ENCODE results near the gene BST1. TPM values are rescaled to one million over a fixed set of nuclear protein-coding genes. Genes with fewer than 3 reads are reported as not detected.

The BST1 gene
- total RNA-seq, 2 experiments from 2014 or later, result 0.60 to 0.71 TPM

DNA sequence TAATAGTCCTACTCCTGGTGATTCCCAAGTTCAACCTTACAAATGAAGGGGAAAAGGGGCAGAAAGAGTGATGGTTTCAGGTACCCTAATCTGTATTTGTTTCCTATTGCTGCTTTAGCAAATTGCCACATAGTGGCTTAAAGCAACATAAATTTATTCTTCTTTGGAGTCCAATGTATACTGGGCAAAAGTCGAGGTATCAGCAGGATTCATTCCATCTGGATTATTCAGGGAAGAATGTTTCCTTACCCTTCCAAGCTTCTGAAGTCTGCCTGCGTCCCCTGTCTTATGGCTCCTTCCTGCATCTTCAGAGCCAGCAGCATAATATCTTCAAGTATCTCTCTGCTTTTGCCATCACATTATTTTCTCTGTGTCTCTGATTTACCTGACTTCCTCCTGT lies 10.3 kb upstream of the BST1 start:
- H3K36me3 Mint-ChIP-seq (ENCODE audit: low read depth), result peaks cover 3% of the 10 kb centered on the region
- peaks cover 5% of the 10 kb centered on the region for H3K27me3 Mint-ChIP-seq (ENCODE audit: low read depth)
- H3K4me1 Mint-ChIP-seq (ENCODE audit: low read depth), result peaks cover 6% of the 10 kb centered on the region
- H3K9me3 Mint-ChIP-seq (ENCODE audit: insufficient read depth), result no peaks in the 10 kb centered on the region
- H3K4me3 Mint-ChIP-seq, result no peak overlapping the region
- ATAC-seq (no peak), DNase-seq (no peak)
- CTCF ChIA-PET, result interaction anchor here (1.7 kb wide), 1 partner anchor 11 kb away, joined by 7 read pairs; the partner anchor contains the start of gene FAM200B
- H3K27ac Mint-ChIP-seq, result no peak overlapping the region
- POLR2A ChIA-PET, result no interaction called here

- ChIA-PET CTCF (interaction anchor here (1.7 kb wide), 1 partner anchor 10 kb away, joined by 4 read pairs; no protein-coding TSS in a partner anchor), POLR2A (no interaction called here)
- H3K27me3 Mint-ChIP-seq (ENCODE audit: low read depth), result peaks cover 13% of the 10 kb centered on the region
- peaks cover 6% of the 10 kb centered on the region for H3K4me1 Mint-ChIP-seq (ENCODE audit: low read depth)
- no peak overlapping the region for H3K27ac Mint-ChIP-seq
- H3K9me3 Mint-ChIP-seq (ENCODE audit: insufficient read depth), result no peaks in the 10 kb centered on the region
- H3K4me3 Mint-ChIP-seq, result no peak overlapping the region
- DNase-seq (no peak), ATAC-seq (no peak)
- no peaks in the 10 kb centered on the region for H3K36me3 Mint-ChIP-seq (ENCODE audit: low read depth)
These were observed 8.4 kb upstream of the BST1 start for GRCh38 chr4:15694431-15694830.

DNA sequence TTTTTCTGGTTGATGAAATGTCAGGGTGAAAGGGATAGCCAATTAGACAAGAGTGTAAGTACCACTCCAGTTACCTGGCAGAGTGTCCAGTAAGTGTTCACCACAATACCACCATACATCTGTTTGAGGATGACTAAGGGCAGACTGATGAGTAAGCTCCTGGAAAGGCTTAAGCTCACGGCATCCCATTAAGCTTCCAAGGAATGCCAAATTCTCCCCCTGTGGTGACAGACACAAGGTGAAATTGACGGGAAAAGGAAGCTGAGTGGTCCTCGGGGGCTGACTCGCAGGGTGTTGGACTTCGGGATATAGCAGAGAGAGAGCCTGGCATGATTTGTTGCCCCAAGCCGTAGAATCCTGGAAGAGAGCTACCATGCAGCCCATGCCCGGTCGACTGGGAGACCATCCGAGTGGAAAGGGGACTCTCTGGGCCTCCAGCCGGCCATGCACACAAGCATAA lies 7.6 kb upstream of the BST1 start:
- ATAC-seq (no peak), DNase-seq (no peak)
- CTCF ChIA-PET, result no interaction called here
- Mint-ChIP-seq H3K4me1 (ENCODE audit: low read depth) (peaks cover 6% of the 10 kb centered on the region), H3K9me3 (ENCODE audit: insufficient read depth) (no peaks in the 10 kb centered on the region), H3K27me3 (ENCODE audit: low read depth) (peaks cover 20% of the 10 kb centered on the region), H3K4me3 (no peak overlapping the region), H3K27ac (no peak overlapping the region), H3K36me3 (ENCODE audit: low read depth) (no peaks in the 10 kb centered on the region)
- POLR2A ChIA-PET, result no interaction called here

- DNase-seq, result no peak
- H3K27me3 Mint-ChIP-seq (ENCODE audit: low read depth), result peaks cover 20% of the 10 kb centered on the region
- H3K4me3 Mint-ChIP-seq, result no peak overlapping the region
- H3K27ac Mint-ChIP-seq, result no peak overlapping the region
- no peaks in the 10 kb centered on the region for H3K36me3 Mint-ChIP-seq (ENCODE audit: low read depth)
- H3K9me3 Mint-ChIP-seq (ENCODE audit: insufficient read depth), result no peaks in the 10 kb centered on the region
- ChIA-PET CTCF (no interaction called here), POLR2A (no interaction called here)
- ATAC-seq, result no peak
- peaks cover 6% of the 10 kb centered on the region for H3K4me1 Mint-ChIP-seq (ENCODE audit: low read depth)
These were observed 7.1 kb upstream of the BST1 start for GRCh38 chr4:15695729-15696128.

DNA sequence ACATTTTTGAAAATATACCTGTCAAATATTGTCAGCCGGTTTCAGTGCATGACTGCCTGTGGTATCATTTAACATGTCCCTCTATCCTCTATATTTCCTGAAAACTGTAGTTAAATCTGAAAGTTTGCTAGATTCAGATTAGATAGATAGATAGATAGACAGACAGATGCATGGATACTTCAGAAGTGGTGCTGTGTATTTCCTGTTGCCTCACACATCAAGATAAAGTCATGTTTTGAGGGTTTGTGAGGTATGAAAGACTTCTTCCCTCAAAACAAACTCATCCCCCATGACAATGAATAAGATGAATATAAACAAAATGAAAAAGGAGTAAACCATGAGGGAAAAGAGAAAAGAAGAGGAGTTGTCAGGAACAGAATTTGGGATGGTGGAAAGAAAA lies 6.0 kb upstream of the BST1 start:
- H3K9me3 Mint-ChIP-seq (ENCODE audit: insufficient read depth), result no peaks in the 10 kb centered on the region
- H3K4me1 Mint-ChIP-seq (ENCODE audit: low read depth), result peaks cover 6% of the 10 kb centered on the region
- ATAC-seq (no peak), DNase-seq (no peak)
- no peak overlapping the region for H3K27ac Mint-ChIP-seq
- no peaks in the 10 kb centered on the region for H3K36me3 Mint-ChIP-seq (ENCODE audit: low read depth)
- H3K4me3 Mint-ChIP-seq, result no peak overlapping the region
- ChIA-PET CTCF (no interaction called here), POLR2A (no interaction called here)
- H3K27me3 Mint-ChIP-seq (ENCODE audit: low read depth), result peaks cover 24% of the 10 kb centered on the region

- CTCF ChIA-PET, result interaction anchor here (1.3 kb wide), 1 partner anchor 102 kb away, joined by 3 read pairs; no protein-coding TSS in a partner anchor
- ATAC-seq (no peak), DNase-seq (no peak)
- Mint-ChIP-seq H3K36me3 (ENCODE audit: low read depth) (no peaks in the 10 kb centered on the region), H3K27me3 (ENCODE audit: low read depth) (peaks cover 39% of the 10 kb centered on the region), H3K4me1 (ENCODE audit: low read depth) (peaks cover 17% of the 10 kb centered on the region), H3K9me3 (ENCODE audit: insufficient read depth) (no peaks in the 10 kb centered on the region), H3K27ac (peak overlapping the region; percentile 8), H3K4me3 (peak overlapping the region; percentile 80)
- POLR2A ChIA-PET, result no interaction called here
These were observed 574 bp downstream of the BST1 start for GRCh38 chr4:15703439-15703838.

DNA sequence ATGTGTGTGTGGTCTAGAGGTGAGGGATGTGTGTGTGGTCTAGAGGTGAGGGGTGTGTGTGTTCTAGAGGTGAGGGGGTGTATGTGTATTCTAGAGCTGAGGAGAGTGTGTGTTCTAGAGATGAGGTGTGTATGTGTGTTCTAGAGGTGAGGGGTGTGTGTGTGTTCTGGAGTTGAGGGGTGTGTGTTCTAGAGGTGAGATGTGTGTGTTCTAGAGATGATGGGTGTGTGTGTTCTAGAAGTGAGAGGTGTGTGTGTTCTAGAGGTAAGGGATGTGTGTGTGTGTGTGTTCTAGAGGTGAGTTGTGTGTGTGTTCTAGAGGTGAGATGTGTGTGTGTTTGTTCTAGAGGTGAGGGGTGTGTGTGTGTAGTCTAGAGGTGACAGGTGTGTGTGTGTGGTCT lies 1.3 kb downstream of the BST1 start:
- H3K27me3 Mint-ChIP-seq (ENCODE audit: low read depth), result peaks cover 34% of the 10 kb centered on the region
- DNase-seq (no peak), ATAC-seq (no peak)
- CTCF ChIA-PET, result no interaction called here
- no peak overlapping the region for H3K27ac Mint-ChIP-seq
- no peaks in the 10 kb centered on the region for H3K36me3 Mint-ChIP-seq (ENCODE audit: low read depth)
- H3K9me3 Mint-ChIP-seq (ENCODE audit: insufficient read depth), result no peaks in the 10 kb centered on the region
- H3K4me1 Mint-ChIP-seq (ENCODE audit: low read depth), result peaks cover 17% of the 10 kb centered on the region
- no peak overlapping the region for H3K4me3 Mint-ChIP-seq
- POLR2A ChIA-PET, result no interaction called here

GRCh38 chr4:15706646-15707362 lies 3.9 kb downstream of the BST1 start:
- Mint-ChIP-seq H3K36me3 (ENCODE audit: low read depth) (no peaks in the 10 kb centered on the region), H3K9me3 (ENCODE audit: insufficient read depth) (no peaks in the 10 kb centered on the region), H3K4me1 (ENCODE audit: low read depth) (peaks cover 17% of the 10 kb centered on the region), H3K27me3 (ENCODE audit: low read depth) (peaks cover 22% of the 10 kb centered on the region), H3K4me3 (no peak overlapping the region), H3K27ac (no peak overlapping the region)
- no peak for ATAC-seq
- ChIA-PET POLR2A (no interaction called here), CTCF (no interaction called here)
- no peak for DNase-seq

- DNase-seq, result no peak
- H3K4me3 Mint-ChIP-seq, result no peak overlapping the region
- H3K36me3 Mint-ChIP-seq (ENCODE audit: low read depth), result no peaks in the 10 kb centered on the region
- POLR2A ChIA-PET, result no interaction called here
- no peak for ATAC-seq
- H3K4me1 Mint-ChIP-seq (ENCODE audit: low read depth), result peaks cover 12% of the 10 kb centered on the region
- H3K9me3 Mint-ChIP-seq (ENCODE audit: insufficient read depth), result no peaks in the 10 kb centered on the region
- H3K27ac Mint-ChIP-seq, result no peak overlapping the region
- CTCF ChIA-PET, result no interaction called here
- H3K27me3 Mint-ChIP-seq (ENCODE audit: low read depth), result peaks cover 22% of the 10 kb centered on the region
These were observed 4.5 kb downstream of the BST1 start for GRCh38 chr4:15707363-15707715.

- ChIA-PET POLR2A (no interaction called here), CTCF (interaction anchor here (0.8 kb wide), 1 partner anchor 94 kb away, joined by 3 read pairs; no protein-coding TSS in a partner anchor)
- Mint-ChIP-seq H3K36me3 (ENCODE audit: low read depth) (no peaks in the 10 kb centered on the region), H3K27ac (no peak overlapping the region), H3K27me3 (ENCODE audit: low read depth) (peaks cover 9% of the 10 kb centered on the region), H3K4me3 (no peak overlapping the region), H3K9me3 (ENCODE audit: insufficient read depth) (no peaks in the 10 kb centered on the region), H3K4me1 (ENCODE audit: low read depth) (no peaks in the 10 kb centered on the region)
- DNase-seq, result no peak
- ATAC-seq, result no peak
These were observed 8.9 kb downstream of the BST1 start for GRCh38 chr4:15711762-15712161.

DNA sequence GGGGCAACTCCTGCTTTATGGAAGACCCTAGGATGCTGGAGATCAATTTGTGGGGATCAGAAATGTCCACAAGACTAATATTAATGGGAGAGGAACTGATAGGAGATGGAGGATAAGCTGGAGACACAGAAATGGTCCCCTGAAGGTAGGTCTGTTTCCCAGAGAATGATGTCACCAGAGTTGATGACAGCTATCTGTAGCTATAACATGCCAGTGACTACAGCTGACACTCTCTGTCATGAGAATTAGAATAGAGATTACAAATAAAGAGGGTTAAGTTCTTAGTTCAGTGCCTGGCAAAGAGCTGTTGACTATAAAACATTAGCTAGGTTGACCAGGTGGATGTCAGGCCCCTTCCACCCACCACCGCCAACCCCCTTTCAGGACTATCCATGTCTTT lies 9.3 kb downstream of the BST1 start:
- DNase-seq (no peak), ATAC-seq (no peak)
- Mint-ChIP-seq H3K27me3 (ENCODE audit: low read depth) (peaks cover 9% of the 10 kb centered on the region), H3K9me3 (ENCODE audit: insufficient read depth) (no peaks in the 10 kb centered on the region), H3K27ac (no peak overlapping the region), H3K4me3 (no peak overlapping the region), H3K36me3 (ENCODE audit: low read depth) (no peaks in the 10 kb centered on the region), H3K4me1 (ENCODE audit: low read depth) (no peaks in the 10 kb centered on the region)
- ChIA-PET CTCF (interaction anchor here (0.8 kb wide), 1 partner anchor 94 kb away, joined by 3 read pairs; no protein-coding TSS in a partner anchor), POLR2A (no interaction called here)

GRCh38 chr4:15714141-15714540 lies 11.3 kb downstream of the BST1 start:
- H3K4me1 Mint-ChIP-seq (ENCODE audit: low read depth), result no peaks in the 10 kb centered on the region
- DNase-seq (no peak), ATAC-seq (no peak)
- peaks cover 9% of the 10 kb centered on the region for H3K27me3 Mint-ChIP-seq (ENCODE audit: low read depth)
- no peaks in the 10 kb centered on the region for H3K36me3 Mint-ChIP-seq (ENCODE audit: low read depth)
- no peaks in the 10 kb centered on the region for H3K9me3 Mint-ChIP-seq (ENCODE audit: insufficient read depth)
- no peak overlapping the region for H3K27ac Mint-ChIP-seq
- CTCF ChIA-PET, result no interaction called here
- POLR2A ChIA-PET, result no interaction called here
- H3K4me3 Mint-ChIP-seq, result no peak overlapping the region

Measured in activated CD8-positive, alpha-beta T cell treated with anti-CD3 and anti-CD28 coated beads, Interleukin-2, amount 10 ng/mL, durations not matched to agents 7 days and 5 days (primary cell).